Mammary epithelial cell (primary cell): Measurements from ENCODE around the gene PLAAT4.

Source experiments
- EZH2 ChIP-seq: IDR thresholded peaks from 2 replicates; pipeline ENCODE4 v1.6.1; 2012; ENCODE audit warnings: low read length, inconsistent platforms, borderline replicate concordance
- TF ChIP-seq, protein P1 (sequence below), 2 donors: IDR thresholded peaks in 1 of 2; conservative IDR thresholded peaks in 1 of 2; 2 replicates each; pipeline ENCODE4 v1.5.1; 2011 to 2012; ENCODE audit warnings: inconsistent platforms in 2 of 2, low read length in 2 of 2, mild to moderate bottlenecking in 2 of 2, control low read depth in 1 of 2, low read depth in 1 of 2; ENCODE audit not compliant: insufficient read depth in 1 of 2; ENCODE audit errors: extremely low read depth in 1 of 2

DNA sequence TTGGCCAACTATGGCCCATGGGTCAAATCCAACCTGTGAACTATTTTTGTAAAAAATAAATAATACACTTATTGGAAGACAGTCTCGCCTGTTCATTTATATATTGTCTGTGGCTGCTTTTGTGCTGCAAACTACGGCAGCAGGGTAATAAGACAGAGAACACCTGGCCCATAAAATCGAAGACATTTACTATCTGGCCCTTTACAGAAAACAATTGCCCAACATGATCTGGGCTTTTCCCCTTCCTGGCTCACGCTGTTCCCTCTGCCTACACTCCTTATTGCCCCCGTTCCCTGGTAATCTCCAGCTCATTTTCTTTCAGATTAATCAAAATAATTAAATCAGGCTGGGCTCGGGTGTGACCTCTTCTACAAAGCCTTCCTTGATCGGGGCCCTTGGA lies 21.0 kb downstream of the PLAAT4 start:
- TF ChIP-seq, protein P1, sequence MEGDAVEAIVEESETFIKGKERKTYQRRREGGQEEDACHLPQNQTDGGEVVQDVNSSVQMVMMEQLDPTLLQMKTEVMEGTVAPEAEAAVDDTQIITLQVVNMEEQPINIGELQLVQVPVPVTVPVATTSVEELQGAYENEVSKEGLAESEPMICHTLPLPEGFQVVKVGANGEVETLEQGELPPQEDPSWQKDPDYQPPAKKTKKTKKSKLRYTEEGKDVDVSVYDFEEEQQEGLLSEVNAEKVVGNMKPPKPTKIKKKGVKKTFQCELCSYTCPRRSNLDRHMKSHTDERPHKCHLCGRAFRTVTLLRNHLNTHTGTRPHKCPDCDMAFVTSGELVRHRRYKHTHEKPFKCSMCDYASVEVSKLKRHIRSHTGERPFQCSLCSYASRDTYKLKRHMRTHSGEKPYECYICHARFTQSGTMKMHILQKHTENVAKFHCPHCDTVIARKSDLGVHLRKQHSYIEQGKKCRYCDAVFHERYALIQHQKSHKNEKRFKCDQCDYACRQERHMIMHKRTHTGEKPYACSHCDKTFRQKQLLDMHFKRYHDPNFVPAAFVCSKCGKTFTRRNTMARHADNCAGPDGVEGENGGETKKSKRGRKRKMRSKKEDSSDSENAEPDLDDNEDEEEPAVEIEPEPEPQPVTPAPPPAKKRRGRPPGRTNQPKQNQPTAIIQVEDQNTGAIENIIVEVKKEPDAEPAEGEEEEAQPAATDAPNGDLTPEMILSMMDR (conservative IDR thresholded peaks at IDR 0.05 in 1 of 2, IDR thresholded peaks at IDR 0.05 in 1 of 2; ENCODE audit: extremely low read depth in 1 of 2, insufficient read depth in 1 of 2, low read depth in 1 of 2, low read length in 2 of 2): no peak
- no peak for TF ChIP-seq EZH2
